Stimulated activated naive CD8-positive, alpha-beta T cell treated with anti-CD3 and anti-CD28 coated beads, Interleukin-15, amount 100 ng/mL, for 72 hours (primary cell): ENCODE results near the gene NOCT.

ENCODE experiments used
- ATAC-seq: fragments of 150-1000 bp; cut with Tn5 transposase; 2 replicates; pipeline ENCODE4 v1.10.0; 2021; ENCODE audit warnings: mild to moderate bottlenecking, moderate library complexity
- DNase-seq, 2 donors: peaks; one replicate each; pipeline ENCODE4 v3.0.0; 2021 to 2022
- H3K27ac Mint-ChIP-seq, 2 donors: one replicate each; pipeline ENCODE4 v1.8.0; 2022; ENCODE audit warnings: mild to moderate bottlenecking in 2 of 2, mixed read lengths in 2 of 2, moderate library complexity in 2 of 2
- H3K27me3 Mint-ChIP-seq: one replicate; pipeline ENCODE4 v1.8.0; 2022; ENCODE audit warnings: mixed read lengths
- H3K4me1 Mint-ChIP-seq: one replicate; pipeline ENCODE4 v1.8.0; 2022; ENCODE audit warnings: mild to moderate bottlenecking, mixed read lengths
- H3K4me3 Mint-ChIP-seq, 2 donors: one replicate each; pipeline ENCODE4 v1.8.0; 2022; ENCODE audit warnings: mild to moderate bottlenecking in 2 of 2, mixed read lengths in 2 of 2, moderate library complexity in 1 of 2
- H3K9me3 Mint-ChIP-seq, 2 donors: one replicate each; pipeline ENCODE4 v1.8.0; 2022; ENCODE audit warnings: mixed read lengths in 2 of 2

The NOCT gene, protein sequence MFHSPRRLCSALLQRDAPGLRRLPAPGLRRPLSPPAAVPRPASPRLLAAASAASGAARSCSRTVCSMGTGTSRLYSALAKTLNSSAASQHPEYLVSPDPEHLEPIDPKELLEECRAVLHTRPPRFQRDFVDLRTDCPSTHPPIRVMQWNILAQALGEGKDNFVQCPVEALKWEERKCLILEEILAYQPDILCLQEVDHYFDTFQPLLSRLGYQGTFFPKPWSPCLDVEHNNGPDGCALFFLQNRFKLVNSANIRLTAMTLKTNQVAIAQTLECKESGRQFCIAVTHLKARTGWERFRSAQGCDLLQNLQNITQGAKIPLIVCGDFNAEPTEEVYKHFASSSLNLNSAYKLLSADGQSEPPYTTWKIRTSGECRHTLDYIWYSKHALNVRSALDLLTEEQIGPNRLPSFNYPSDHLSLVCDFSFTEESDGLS

DNA sequence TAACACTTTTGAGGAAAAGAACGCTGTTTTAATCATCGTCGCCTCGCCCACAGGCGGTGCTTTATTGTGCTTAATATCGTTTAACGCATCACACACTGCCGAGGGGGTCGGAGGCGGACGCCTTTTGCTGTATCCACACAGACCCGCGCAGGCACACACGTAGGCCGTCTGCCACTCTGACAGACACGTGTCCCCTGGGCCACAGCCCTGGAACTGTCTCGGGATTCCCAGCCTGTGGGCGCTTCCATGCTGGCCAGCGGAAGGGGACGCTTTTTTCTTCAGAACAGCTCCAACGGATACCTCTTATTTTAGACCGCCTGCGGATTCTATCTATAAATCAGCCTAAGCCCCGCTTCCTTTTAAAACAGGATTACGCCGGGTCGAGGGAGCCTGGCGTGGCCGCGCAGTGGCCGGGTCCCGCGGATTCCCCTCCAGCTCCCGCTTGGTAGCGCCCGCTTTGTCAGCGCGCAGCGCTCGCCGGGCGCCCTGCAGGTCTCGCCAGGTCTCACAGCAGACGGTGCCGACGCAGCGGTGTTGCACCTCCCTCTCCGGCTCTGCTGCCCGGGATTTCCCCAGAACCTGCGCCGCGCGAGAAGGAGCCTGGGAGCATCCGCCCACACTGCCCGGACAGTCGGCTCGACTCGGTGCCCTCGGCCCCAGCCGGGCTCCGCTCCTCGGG is at the start of gene NOCT:
Gene NOCT (plus strand): TSS at position 513 of the 679 bp plus-strand sequence. CDS start 201 bp downstream, outside the sequence.
- peak; percentile 92 to 97 for DNase-seq
- H3K9me3 Mint-ChIP-seq = no peaks in the 10 kb centered on the region
- peak; percentile 96 for ATAC-seq
- peak within 1 kb of the TSS; percentile 80 to 86 for H3K4me3 Mint-ChIP-seq
- no peaks in the 10 kb centered on the region for H3K27me3 Mint-ChIP-seq
- H3K27ac Mint-ChIP-seq = peak within 1 kb of the TSS; percentile 99 to 100
- H3K4me1 Mint-ChIP-seq = peaks cover 44% of the 10 kb centered on the region

DNA sequence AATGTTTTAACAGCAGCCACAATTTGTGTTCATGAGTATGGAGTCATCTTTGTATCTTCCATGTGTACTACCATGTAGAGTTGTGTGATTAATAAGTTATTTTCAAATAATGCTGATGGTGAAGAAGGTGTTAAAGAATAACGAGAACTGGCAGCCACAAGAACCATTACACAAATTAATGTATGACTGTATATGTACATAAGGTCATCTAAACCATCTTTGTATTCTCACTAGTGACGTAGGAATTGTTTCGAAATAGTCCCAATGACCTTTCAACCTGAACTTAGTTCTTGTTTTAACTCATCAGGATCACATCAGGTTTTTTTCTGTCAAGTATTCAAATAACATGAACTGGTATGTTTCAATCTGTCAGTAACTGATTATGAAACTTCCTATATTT is 48.3 kb upstream of the NOCT start:
- H3K9me3 Mint-ChIP-seq = no peaks in the 10 kb centered on the region
- DNase-seq (no peak), ATAC-seq (no peak)
- no peaks in the 10 kb centered on the region for H3K4me1 Mint-ChIP-seq
- no peak overlapping the region for H3K4me3 Mint-ChIP-seq
- no peaks in the 10 kb centered on the region for H3K27me3 Mint-ChIP-seq
- H3K27ac Mint-ChIP-seq = no peak overlapping the region

DNA sequence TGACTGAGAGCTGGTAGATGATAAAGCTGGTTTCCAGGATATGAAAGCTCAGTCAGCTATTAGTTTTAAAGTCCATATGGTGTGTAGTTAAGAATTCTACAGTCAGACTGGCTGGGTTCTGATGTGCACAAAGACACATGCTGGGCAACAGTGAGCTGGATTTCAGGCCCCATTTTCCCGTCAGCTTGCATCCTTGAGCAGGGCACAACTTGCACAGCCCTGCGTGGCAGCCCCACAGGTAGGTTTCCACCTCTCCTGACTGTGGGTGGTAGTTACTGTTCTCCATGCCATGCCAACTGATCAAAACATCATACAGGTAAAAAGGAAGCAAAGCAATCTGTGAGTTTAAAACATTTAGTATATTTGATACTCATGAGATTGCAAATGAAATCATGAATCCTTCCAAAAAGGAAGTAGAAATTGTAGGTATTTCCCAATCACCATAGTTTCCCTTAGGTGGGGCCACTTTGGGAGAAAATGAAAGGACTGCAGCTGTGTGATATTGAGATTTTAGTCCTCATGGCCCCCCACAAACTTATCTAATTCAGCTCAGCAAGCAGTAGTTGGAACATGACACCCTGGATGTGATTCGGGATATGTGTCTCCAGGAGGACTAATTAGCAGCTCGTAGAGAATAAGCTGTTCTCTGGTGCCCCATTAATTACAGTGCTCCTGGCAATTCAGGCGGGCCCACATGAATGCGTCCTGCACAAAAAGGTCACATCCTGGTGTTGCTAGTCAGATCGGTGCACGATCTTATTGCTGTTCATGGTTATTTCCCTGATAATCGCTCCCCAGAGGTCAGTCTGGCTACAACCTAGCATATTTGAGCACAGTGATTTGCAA is 42.4 kb upstream of the NOCT start:
- Mint-ChIP-seq H3K9me3 (no peaks in the 10 kb centered on the region), H3K27me3 (no peaks in the 10 kb centered on the region), H3K4me1 (no peaks in the 10 kb centered on the region), H3K27ac (no peak overlapping the region), H3K4me3 (no peak overlapping the region)
- no peak for DNase-seq
- no peak for ATAC-seq

DNA sequence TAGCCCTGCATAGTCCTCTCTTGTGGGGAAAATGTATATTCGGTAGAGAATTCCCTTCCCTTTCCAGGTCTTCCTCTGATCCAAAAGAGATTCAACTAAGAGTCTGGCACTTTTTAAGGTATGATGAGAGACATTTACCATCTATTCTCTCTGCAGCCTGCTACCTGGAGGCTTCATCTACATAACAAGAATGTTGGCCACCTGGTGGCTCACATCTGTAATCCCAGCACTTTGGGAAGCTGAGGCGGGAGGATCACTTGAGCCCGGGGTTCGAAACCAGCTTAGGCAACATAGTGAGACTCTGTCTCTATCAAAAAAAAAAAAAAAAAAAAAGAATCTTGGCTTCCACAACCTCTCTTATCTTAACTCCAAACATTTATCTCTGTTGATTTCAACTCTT is 40.4 kb upstream of the NOCT start:
- Mint-ChIP-seq H3K4me1 (no peaks in the 10 kb centered on the region), H3K27me3 (no peaks in the 10 kb centered on the region), H3K4me3 (no peak overlapping the region), H3K27ac (no peak overlapping the region), H3K9me3 (no peaks in the 10 kb centered on the region)
- ATAC-seq (no peak), DNase-seq (no peak)

DNA sequence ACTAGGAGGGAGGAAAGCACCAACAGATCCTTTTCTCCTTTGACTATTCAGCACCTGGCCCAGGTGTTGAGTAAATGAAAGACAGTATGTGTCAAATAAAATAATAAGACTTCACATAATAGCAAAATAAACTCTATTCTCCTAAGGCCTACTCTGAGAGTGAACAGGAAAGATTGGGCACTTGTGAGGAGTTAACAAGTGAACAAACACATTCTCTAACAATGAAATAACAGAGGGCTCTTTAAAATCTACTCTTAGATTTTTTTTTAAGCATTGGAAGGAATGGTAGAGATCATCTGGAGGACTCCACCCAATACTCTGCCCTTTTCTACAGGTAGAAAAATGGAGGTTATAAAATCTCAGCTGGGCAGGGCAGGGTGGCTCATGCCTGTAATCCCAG is 39.1 kb upstream of the NOCT start:
- Mint-ChIP-seq H3K4me3 (no peak overlapping the region), H3K9me3 (no peaks in the 10 kb centered on the region), H3K27me3 (no peaks in the 10 kb centered on the region), H3K4me1 (no peaks in the 10 kb centered on the region), H3K27ac (no peak overlapping the region)
- DNase-seq (no peak), ATAC-seq (no peak)

DNA sequence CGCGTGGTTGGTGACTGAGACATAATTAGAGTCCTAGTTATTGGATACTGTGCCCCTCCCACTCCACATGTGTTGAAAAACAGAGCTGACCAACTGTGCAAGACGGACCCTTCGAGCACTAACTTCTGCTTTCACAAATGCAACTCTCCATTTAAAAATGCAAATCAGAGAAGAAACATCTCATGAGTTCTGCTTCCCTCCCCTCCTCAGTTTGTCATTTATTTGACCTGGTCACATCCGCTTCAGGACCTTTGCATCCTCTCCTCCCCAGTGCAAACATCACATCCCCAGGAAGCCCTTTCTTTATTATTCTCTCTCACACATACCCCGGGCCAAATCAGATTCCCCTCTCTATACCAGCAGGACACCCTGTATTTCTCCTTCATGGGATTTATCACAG is 38.1 kb upstream of the NOCT start:
- H3K4me3 Mint-ChIP-seq = no peak overlapping the region
- H3K27ac Mint-ChIP-seq = peak overlapping the region in 1 of 2 donors; percentile 2
- no peak for ATAC-seq
- no peak for DNase-seq
- no peaks in the 10 kb centered on the region for H3K9me3 Mint-ChIP-seq
- no peaks in the 10 kb centered on the region for H3K27me3 Mint-ChIP-seq
- H3K4me1 Mint-ChIP-seq = no peaks in the 10 kb centered on the region

DNA sequence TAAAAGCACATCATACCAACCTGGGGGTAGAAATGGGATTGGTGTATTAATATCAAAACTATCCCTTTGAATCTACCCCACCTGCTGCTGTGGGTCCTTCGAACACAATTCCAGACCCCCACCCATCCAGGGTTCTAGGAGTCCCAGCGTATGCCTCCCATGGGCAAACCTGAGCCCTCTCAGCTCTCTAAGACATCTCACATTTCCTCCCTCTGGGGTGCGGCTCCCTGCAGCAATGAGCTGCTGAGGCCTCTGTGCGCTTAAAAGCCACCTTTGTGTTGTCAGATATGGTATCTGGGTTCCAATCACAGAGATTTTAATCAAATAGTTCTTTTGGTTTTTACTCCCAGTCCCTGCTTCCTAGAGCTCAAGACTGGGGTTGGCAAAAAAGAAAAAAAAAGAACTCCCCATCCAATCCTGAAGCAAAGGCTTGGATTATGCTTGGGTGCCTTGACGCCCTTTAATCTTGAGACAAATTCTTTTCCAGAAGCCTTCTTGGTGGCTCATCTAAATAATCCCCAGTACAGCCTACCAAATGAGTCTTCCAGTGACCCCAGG is 37.5 kb upstream of the NOCT start:
- Mint-ChIP-seq H3K27me3 (no peaks in the 10 kb centered on the region), H3K4me1 (no peaks in the 10 kb centered on the region), H3K9me3 (no peaks in the 10 kb centered on the region), H3K27ac (peak overlapping the region in 1 of 2 donors; percentile 2), H3K4me3 (no peak overlapping the region)
- ATAC-seq (no peak), DNase-seq (no peak)

DNA sequence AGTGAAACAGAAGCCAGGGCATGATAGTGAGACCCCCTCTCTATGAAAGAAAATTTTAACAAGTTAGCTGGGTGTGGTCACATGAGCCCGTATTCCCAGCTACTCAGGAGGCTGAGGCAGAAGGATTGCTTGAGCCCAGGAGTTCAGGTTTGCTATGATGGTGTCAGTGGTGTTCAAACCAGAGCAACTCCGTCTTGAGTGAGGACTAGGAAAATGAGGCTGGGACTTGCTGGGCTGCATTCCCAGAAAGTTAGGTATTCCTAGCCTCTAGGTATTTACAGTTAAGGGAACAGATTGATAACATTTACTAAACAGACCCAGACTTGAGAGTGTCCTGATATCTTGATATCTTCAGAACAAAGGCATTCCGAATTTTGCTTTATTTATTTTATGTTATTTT is 37.0 kb upstream of the NOCT start:
- H3K4me1 Mint-ChIP-seq = no peaks in the 10 kb centered on the region
- H3K4me3 Mint-ChIP-seq = no peak overlapping the region
- ATAC-seq = no peak
- H3K27me3 Mint-ChIP-seq = no peaks in the 10 kb centered on the region
- no peaks in the 10 kb centered on the region for H3K9me3 Mint-ChIP-seq
- H3K27ac Mint-ChIP-seq = no peak overlapping the region
- DNase-seq = no peak

DNA sequence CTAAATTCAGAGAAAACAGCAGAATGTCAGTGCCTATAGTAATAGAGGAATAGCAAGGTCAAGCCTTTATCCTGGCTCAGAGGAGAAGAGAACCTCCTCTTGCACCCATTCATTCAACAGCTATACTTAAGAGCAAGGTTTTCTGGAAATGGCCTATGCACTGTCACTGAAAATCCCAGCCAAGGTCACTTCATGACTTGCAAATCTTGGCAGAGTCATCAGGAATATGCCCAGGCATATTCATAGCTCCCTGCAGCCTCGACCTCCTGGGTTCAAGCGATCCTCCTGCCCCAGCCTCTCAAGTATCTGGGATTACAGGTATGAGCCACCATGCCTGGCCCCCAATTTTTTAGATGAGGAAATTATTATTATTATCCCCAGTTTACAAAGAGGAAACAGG is 35.8 kb upstream of the NOCT start:
- Mint-ChIP-seq H3K4me3 (no peak overlapping the region), H3K27me3 (no peaks in the 10 kb centered on the region), H3K4me1 (no peaks in the 10 kb centered on the region), H3K9me3 (no peaks in the 10 kb centered on the region), H3K27ac (no peak overlapping the region)
- ATAC-seq (no peak), DNase-seq (no peak)

DNA sequence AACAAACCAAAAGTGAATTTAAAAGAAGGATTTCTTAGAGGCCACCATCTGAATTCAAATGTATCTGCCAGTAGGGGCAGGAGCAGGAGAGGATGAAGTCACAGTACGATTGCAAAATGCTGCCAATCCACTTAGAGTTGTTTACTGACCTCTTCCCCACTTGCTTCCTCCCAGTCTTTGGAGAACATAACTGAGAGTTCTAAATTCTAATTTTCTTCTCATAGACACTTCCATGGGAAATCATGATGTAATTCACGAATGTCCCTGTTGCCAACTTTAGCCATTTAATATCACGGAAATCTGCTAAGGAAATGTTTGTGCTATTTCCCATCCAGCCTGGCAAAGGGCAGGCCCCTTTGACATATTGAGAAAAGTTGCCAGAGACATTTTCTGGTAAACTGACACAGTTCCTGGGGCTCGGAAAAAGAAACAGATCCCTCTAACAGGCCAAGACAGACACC is 33.6 kb upstream of the NOCT start:
- Mint-ChIP-seq H3K27ac (no peak overlapping the region), H3K4me1 (no peaks in the 10 kb centered on the region), H3K9me3 (no peaks in the 10 kb centered on the region), H3K27me3 (no peaks in the 10 kb centered on the region), H3K4me3 (no peak overlapping the region)
- DNase-seq (no peak), ATAC-seq (no peak)

DNA sequence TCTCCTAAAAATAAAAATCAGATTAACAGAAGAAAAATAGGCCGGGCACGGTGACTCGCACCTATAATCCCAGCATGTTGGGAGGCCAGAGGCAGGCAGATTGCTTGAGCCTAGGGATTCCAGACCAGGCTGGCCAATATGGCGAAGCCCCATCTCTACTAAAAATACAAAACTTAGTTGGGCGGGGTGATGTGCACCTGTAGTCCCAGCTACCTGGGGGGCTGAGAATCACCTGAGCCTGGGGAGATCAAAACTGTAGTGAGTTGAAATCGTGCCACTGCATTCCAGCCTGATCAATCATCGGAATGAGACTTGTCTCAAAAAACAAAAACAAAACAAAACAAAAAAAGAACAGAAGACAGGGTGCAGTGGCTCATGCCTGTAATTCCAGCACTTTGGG is 32.8 kb upstream of the NOCT start:
- ATAC-seq (no peak), DNase-seq (no peak)
- Mint-ChIP-seq H3K27me3 (no peaks in the 10 kb centered on the region), H3K4me1 (no peaks in the 10 kb centered on the region), H3K9me3 (no peaks in the 10 kb centered on the region), H3K27ac (no peak overlapping the region), H3K4me3 (no peak overlapping the region)

DNA sequence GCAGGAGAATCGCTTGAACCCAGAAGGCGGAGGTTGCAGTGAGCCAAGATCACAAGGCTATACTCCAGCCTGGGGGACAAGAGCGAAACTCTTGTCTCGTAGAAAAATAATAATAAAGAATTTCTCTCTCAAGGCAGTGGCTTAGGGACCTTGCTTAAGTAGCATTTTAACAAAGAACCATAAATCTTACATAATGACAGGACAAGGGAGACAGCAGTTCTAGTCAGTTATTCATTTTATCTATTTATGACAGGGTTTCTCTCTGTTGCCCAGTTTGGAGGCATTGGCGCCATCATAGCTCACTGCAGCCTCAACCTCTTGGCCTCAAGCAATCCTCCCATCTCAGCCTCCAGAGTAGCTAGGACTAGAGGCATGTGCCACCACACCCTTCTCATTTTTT is 31.9 kb upstream of the NOCT start:
- Mint-ChIP-seq H3K27ac (no peak overlapping the region), H3K4me3 (no peak overlapping the region), H3K4me1 (no peaks in the 10 kb centered on the region), H3K27me3 (no peaks in the 10 kb centered on the region), H3K9me3 (peaks cover 0 to under 1% of the 10 kb centered on the region in 2 donors)
- DNase-seq (no peak), ATAC-seq (no peak)

DNA sequence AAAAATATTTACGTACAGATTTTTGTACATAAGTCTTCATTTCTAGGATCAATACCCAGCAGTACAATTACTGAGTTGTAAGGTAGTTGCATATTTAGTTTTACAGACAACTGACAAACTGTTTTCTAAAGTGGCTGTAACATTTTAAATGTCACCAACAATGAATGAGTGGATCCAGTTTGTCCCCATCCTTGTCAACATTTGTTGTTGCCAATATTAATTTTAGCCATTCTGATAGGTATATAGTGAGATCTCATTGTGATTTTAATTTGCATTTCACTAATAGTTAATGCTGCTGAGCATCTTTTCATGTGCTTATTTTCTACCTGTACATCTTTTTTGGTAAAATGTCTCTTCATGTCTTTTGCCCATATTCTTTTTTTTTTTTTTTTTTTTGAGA is 30.9 kb upstream of the NOCT start:
- peaks cover 0 to 4% of the 10 kb centered on the region in 2 donors for H3K9me3 Mint-ChIP-seq
- ATAC-seq (no peak), DNase-seq (no peak)
- H3K27ac Mint-ChIP-seq = no peak overlapping the region
- H3K27me3 Mint-ChIP-seq = no peaks in the 10 kb centered on the region
- H3K4me1 Mint-ChIP-seq = no peaks in the 10 kb centered on the region
- no peak overlapping the region for H3K4me3 Mint-ChIP-seq

DNA sequence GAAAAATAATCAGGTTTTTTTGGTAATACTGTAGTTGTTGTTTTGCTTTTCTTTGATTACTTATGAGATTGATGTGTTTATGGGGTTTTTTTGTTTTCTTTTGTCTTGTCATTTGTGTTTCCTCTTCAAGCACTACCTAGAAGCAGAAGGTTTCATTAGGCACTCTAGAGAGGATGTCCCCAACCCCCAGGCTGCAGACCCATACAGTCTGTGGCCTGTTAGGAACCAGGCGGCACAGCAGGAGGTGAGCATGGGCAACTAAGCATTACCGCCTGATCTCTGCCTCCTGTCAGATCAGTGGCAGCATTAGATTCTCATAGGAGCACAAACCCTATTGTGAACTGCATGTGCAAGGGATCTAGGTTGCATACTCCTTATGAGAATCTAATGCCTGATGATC is 22.9 kb upstream of the NOCT start:
- H3K4me3 Mint-ChIP-seq = no peak overlapping the region
- no peaks in the 10 kb centered on the region for H3K27me3 Mint-ChIP-seq
- H3K27ac Mint-ChIP-seq = no peak overlapping the region
- ATAC-seq (no peak), DNase-seq (no peak)
- H3K4me1 Mint-ChIP-seq = no peaks in the 10 kb centered on the region
- H3K9me3 Mint-ChIP-seq = peaks cover 0 to 4% of the 10 kb centered on the region in 2 donors

DNA sequence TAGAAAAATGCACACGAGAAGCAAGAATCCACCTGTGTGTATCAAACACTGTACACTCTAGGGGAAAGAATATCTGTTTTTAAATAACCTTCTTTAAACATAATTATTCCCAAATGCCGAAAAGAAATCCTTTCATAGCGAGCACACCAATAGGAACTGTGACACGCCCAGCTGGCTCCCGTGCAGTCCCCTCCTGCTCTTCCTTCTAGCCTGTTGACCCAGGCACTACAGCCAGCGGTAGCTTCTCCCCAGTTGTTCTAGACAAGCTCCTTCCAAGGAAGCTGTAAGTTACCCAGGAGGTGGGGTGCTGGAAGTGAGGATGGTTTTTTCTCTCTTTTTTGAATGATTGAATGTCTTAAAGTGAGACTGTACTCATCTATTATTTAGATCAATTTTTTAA is 19.5 kb upstream of the NOCT start:
- ATAC-seq = no peak

More for the DNA sequence above, 19.5 kb upstream of the NOCT start:
- no peaks in the 10 kb centered on the region for H3K9me3 Mint-ChIP-seq
- no peak for DNase-seq
- no peak overlapping the region for H3K27ac Mint-ChIP-seq
- H3K4me1 Mint-ChIP-seq = no peaks in the 10 kb centered on the region
- H3K27me3 Mint-ChIP-seq = no peaks in the 10 kb centered on the region
- no peak overlapping the region for H3K4me3 Mint-ChIP-seq
